MM.1S (cell line): ENCODE measurements around the gene HBE1.

Experiments used
- EZH2phosphoT487 ChIP-seq: fragments of 300-600 bp; sonication (generic); IDR thresholded peaks from 2 replicates; pipeline ENCODE4 v1.6.1; 2018; ENCODE audit warnings: antibody characterized with exemption, low read length
- TF ChIP-seq, protein P1 (sequence below): fragments of 300-600 bp; sonication (generic); IDR thresholded peaks from 2 replicates; pipeline ENCODE4 v1.5.1; 2016; ENCODE audit warnings: antibody characterized with exemption, low read length, mixed read lengths

DNA sequence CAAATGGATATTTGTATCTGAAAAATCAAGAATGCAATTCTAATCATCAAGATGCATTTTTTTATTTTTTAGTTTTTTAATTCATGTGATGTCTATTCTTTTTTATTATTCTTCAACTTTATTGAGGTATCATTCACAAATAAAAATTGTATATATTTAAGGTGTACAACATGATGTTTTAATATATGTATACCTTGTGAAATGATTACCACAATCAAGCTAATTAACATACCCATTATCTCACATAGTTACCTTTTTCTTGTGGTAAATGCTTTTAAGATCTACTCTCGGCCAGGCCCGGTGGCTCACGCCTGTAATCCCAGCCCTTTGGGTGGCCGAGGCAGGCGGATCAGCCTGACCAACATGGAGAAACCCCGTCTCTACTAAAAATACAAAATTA, 46.6 kb downstream of the HBE1 start:
- TF ChIP-seq, protein P1, sequence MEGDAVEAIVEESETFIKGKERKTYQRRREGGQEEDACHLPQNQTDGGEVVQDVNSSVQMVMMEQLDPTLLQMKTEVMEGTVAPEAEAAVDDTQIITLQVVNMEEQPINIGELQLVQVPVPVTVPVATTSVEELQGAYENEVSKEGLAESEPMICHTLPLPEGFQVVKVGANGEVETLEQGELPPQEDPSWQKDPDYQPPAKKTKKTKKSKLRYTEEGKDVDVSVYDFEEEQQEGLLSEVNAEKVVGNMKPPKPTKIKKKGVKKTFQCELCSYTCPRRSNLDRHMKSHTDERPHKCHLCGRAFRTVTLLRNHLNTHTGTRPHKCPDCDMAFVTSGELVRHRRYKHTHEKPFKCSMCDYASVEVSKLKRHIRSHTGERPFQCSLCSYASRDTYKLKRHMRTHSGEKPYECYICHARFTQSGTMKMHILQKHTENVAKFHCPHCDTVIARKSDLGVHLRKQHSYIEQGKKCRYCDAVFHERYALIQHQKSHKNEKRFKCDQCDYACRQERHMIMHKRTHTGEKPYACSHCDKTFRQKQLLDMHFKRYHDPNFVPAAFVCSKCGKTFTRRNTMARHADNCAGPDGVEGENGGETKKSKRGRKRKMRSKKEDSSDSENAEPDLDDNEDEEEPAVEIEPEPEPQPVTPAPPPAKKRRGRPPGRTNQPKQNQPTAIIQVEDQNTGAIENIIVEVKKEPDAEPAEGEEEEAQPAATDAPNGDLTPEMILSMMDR, result no peak
- TF ChIP-seq EZH2phosphoT487, result no peak
